ENCODE results near the gene LAMB1. TPM values are rescaled to one million over a fixed set of nuclear protein-coding genes. Genes with fewer than 3 reads are reported as not detected.
A peak's percentile ranks its signal among the peaks of the same experiment; 100 is the strongest.

LAMB1 gene
- total RNA-seq, 3 donors from 2014 or later, result 115 to 324 (median 300) TPM

GRCh38 chr7:107876916-107877315 lies 126.0 kb downstream of the LAMB1 start:
- intact Hi-C loops (cut with DNase I; ENCODE audit: low total_unique reads), result loop anchor here (10.0 kb wide), 1 partner anchor 132 kb away; the partner anchor contains the start of gene CBLL1
- Histone ChIP-seq H3K27me3 (no peaks in the 10 kb centered on the region), H3K4me3 (no peak overlapping the region), H3K9me3 (no peaks in the 10 kb centered on the region), H3K27ac (no peak overlapping the region), H3K36me3 (no peaks in the 10 kb centered on the region), H3K4me1 (no peaks in the 10 kb centered on the region)
- no peak for DNase-seq (ENCODE audit: low spot score in 2 of 2)
- TF ChIP-seq POLR2A (IDR thresholded peaks at IDR 0.05), result no peak
- no peak for TF ChIP-seq CTCF (IDR thresholded peaks at IDR 0.05)
- no peak for TF ChIP-seq POLR2AphosphoS5 (IDR thresholded peaks at IDR 0.05)

GRCh38 chr7:107874605-107875446 lies 128.1 kb downstream of the LAMB1 start:
- TF ChIP-seq POLR2A (IDR thresholded peaks at IDR 0.05), result no peak
- TF ChIP-seq POLR2AphosphoS5 (IDR thresholded peaks at IDR 0.05), result no peak
- peak; percentile 58 to 88 (median 78) for TF ChIP-seq CTCF (IDR thresholded peaks at IDR 0.05)
- Histone ChIP-seq H3K27ac (no peak overlapping the region), H3K9me3 (no peaks in the 10 kb centered on the region), H3K4me1 (no peaks in the 10 kb centered on the region), H3K4me3 (no peak overlapping the region), H3K36me3 (no peaks in the 10 kb centered on the region), H3K27me3 (no peaks in the 10 kb centered on the region)
- intact Hi-C loops (cut with DNase I; ENCODE audit: low total_unique reads), result loop anchor here (2.0 to 10.0 kb wide), 2 partner anchors 76 to 130 kb away; partner anchors contain the start of gene CBLL1
- DNase-seq (ENCODE audit: low spot score in 2 of 2), result no peak

GRCh38 chr7:107874111-107874510 lies 128.8 kb downstream of the LAMB1 start:
- no peak overlapping the region for H3K4me3 ChIP-seq
- DNase-seq (ENCODE audit: low spot score in 2 of 2), result no peak
- no peaks in the 10 kb centered on the region for H3K4me1 ChIP-seq
- intact Hi-C loops (cut with DNase I; ENCODE audit: low total_unique reads), result loop anchor here (2.0 to 10.0 kb wide), 2 partner anchors 75 to 129 kb away; partner anchors contain the start of gene CBLL1
- no peak for TF ChIP-seq CTCF (IDR thresholded peaks at IDR 0.05)
- no peak for TF ChIP-seq POLR2AphosphoS5 (IDR thresholded peaks at IDR 0.05)
- no peak for TF ChIP-seq POLR2A (IDR thresholded peaks at IDR 0.05)
- no peaks in the 10 kb centered on the region for H3K27me3 ChIP-seq
- no peaks in the 10 kb centered on the region for H3K36me3 ChIP-seq
- H3K27ac ChIP-seq, result no peak overlapping the region
- H3K9me3 ChIP-seq, result no peaks in the 10 kb centered on the region

Other genes with a start within 250 kb of the LAMB1 start
- 10 to 100 TPM in 2 of 3 donors, not detected in 1; 13.6 to 36.4 TPM for gene SLC26A3, start 199.9 kb downstream of the LAMB1 start, total RNA-seq
- 10 to 100 TPM; 57.5 to 74.1 (median 58.3) TPM for gene DLD, start 112.0 kb downstream of the LAMB1 start, total RNA-seq
- gene LAMB4, start 127.2 kb upstream of the LAMB1 start, total RNA-seq, result under 1 TPM; 0.29 to 0.98 (median 0.48) TPM

All from breast epithelium (tissue), 4 donors.